Cardiac fibroblast (primary cell): ENCODE measurements around the gene LRRN1.

ENCODE experiments used
- DNase-seq, 2 donors: peaks; one replicate each; pipeline versions ENCODE4 v3.0.0 to v3.0.0-alpha.2; 2010; ENCODE audit warnings: low read depth in 2 of 2
- H3K4me3 ChIP-seq, 2 donors: replicated peaks in 1 of 2; 1 replicate in 1 of 2; 2 replicates in 1 of 2; pipeline ENCODE4 v1.5.1; 2011; ENCODE audit warnings: low read depth in 2 of 2, low read length in 2 of 2, mild to moderate bottlenecking in 2 of 2, moderate library complexity in 1 of 2
- CTCF ChIP-seq: IDR thresholded peaks from one replicate; pipeline ENCODE4 v1.5.1; 2011; ENCODE audit warnings: low read depth, mild to moderate bottlenecking, low read length, inconsistent platforms

Gene LRRN1

GRCh38 chr3:3847994-3848922 is 49.0 kb downstream of the LRRN1 start:
- no peak for DNase-seq
- no peak overlapping the region for H3K4me3 ChIP-seq
- TF ChIP-seq CTCF, result no peak

- H3K4me3 ChIP-seq, result no peak overlapping the region
- TF ChIP-seq CTCF, result no peak
- no peak for DNase-seq
Observed at GRCh38 chr3:3848923-3849275, 49.7 kb downstream of the LRRN1 start.

- H3K4me3 ChIP-seq, result no peak overlapping the region
- TF ChIP-seq CTCF, result no peak
- no peak for DNase-seq
Observed at GRCh38 chr3:3851621-3852323, 52.5 kb downstream of the LRRN1 start.

GRCh38 chr3:3853544-3853943 is 54.3 kb downstream of the LRRN1 start:
- H3K4me3 ChIP-seq, result no peak overlapping the region
- DNase-seq, result no peak
- TF ChIP-seq CTCF, result no peak

GRCh38 chr3:3855056-3855455 is 55.8 kb downstream of the LRRN1 start:
- no peak for DNase-seq
- TF ChIP-seq CTCF, result no peak
- no peak overlapping the region for H3K4me3 ChIP-seq

- DNase-seq, result no peak
- no peak overlapping the region for H3K4me3 ChIP-seq
- no peak for TF ChIP-seq CTCF
Observed at GRCh38 chr3:3860235-3860634, 61.0 kb downstream of the LRRN1 start.
